UCSD-AML1 (cell line): Measurements from ENCODE around the gene KRT79.
A peak's percentile ranks its signal among the peaks of the same experiment; 100 is the strongest.
"Not testable (repeated sequence)": the region's sequence is repeated elsewhere in the genome, so short reads cannot be mapped to it uniquely, and the experiment has no call there.

Experiments used
- DNase-seq: peaks from one replicate; lab custom pipeline; 2025; ENCODE audit not compliant: unreplicated experiment; lab: John Stamatoyannopoulos, UW

The KRT79 gene

DNA sequence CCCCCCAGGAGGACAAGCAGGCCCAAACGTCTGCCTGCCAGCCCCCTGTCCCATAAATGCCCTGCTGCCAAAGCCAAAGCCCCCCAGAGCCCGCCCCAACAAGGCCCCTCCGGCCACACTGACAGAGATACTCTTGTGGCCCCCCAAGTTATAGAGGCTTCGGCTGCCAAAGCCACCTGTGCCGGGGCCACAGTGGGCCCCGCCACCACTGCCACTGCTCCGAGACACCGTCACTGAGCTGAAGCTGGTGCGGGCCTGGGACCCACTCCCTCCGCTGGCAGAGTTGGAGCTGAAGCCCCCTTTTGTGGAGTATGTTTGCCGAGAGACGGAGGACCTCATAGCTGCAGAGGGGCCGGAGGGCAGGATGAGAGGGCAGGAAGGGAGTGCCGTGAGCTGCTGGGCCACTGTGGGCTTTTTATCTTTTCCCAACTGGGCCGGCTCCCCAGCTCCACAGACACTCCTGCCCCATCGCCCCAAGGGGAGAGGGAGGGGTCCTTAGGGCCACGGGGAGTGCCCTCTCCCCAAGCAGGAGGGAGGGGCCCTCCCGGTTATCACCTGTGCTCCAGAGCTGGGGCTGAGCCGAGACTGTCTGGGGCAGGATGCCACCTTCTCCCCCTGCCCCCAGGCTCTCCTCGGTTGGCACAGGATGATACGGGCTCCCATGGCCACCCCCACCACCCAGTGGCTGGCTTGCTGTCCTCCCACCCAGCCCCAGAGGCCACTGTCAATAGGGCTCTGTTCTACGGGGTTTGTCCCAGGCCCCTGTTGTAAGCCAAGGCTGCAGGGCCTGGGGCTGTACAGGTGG, at the start of gene KRT79:
Gene KRT79 (minus strand): TSS at position 390 of the 805 bp plus-strand sequence. CDS start 51 bp downstream, at position 339.
- DNase-seq = no peak

DNA sequence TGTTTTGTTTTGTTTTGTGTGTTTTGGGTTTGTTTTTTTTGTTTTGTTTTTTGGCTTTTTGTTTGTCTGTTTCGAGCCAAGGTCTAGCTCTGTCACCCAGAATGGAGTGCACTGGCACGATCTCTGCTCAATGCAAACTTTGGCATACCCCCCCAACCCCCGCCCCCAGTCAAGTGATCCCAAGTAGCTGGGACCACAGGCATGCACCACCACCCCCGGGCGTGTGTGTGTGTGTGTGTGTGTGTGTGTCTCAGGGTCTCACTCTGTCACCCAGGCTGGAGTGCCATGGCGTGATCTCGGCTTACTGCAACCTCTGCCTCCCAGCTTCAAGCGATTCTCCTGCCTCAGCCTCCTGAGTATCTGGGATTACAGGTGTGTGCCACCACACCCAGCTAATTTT, 46.4 kb upstream of the KRT79 start:
- DNase-seq = not testable (repeated sequence)

DNA sequence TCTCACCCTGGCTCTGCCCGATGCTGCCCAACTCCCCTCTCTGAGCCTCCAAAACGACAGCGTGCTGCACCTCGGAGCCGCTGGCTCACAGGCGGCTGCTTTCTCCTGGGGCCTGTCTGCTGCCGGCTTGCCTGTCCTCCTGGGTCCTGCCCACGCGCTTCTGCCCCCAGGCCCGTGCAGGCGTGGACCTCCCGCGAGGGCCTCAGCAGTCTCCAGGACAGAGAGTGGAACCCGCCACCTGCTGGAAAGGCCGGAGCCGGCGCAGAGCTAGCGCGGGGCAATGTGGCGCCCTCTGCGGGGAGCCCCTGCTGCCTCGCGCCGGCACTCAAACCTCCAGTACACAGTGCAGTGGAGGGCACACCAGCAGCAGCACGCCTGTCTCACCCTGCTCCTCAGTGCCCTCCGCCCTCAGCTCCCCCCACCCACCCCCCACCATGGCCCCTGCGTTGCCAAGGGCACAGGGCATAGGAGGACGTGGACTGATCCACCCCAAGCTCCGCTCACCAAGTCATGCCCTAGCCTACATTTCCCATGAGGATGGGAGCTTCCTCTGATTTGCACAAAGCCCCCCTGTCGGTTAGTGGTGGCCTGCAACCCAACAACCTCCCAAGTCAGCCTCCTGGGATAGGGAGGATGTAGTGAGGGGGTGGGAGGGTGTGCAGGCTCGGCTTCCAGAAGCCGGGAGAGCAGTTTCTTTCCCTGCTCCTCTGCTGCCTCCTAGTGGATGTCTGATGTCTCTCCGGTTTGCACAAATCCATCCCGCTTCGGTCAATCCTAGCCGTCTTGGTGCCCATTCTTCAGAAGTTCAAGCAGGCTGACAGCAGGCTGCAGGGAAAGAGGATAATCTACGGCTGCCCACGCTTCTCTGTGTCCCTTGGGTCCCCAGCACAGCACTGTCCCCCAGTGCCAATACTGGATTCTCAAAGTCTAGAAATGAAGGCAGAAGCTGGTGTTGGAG, 45.6 kb upstream of the KRT79 start:
- DNase-seq = peak; percentile 77

DNA sequence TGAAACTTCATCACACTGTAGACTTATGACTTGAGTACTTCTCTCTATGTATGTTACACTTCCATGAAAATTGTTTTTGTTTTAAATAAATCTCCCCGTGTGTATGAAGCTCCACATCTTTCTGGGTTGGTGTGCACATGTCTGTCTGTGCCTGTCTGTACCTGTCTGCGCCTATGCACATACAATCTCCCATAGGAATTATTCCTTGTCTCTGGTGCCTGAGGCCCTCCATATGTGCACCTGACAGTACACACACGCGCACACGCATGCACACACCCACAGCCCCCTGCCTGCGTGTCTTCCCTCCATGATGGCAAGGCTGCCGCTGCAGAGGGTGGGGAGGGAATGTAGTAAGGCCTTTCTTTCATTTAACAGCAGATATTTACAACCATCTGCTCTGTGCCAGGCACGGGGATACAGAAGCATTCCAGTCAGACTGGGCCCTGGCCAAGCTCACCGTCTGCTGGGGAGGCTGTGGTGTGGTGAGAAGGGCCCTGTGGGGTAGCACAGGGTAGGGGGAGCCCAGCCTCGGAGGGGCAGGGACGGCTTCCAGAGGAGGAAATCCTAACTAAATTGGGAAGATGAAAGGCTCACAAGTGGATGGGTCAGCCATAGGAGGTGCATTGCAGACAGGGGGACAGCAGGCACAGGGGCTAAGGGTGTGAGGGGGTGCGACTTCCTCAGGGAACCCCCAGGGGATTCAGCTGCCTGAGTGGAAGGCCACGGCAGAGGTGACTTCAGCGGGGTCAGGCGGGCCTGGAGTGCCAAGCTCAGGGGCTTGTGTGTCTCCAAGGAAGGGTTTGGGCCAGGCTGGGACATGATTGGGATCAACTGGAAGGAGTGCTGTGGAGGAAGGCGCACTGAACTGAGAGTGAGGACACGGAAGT, 44.6 kb upstream of the KRT79 start:
- DNase-seq = no peak

DNA sequence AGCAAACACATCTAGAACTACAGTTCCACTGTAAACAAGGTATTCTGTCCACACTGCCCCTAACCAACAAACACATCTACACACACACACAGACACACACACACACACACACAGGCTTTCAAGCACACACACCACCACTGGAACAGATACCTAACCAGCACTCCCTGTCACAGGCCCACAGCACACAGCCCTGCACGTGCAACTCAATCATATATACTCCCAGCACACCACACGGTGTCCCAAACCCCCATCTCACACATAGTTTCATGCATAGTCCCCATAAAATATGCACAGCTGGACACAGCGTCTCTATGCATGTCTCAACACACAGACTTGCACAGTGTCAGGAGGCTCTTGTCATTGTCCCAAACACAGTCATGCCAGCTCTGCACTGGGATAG, 43.1 kb upstream of the KRT79 start:
- DNase-seq = no peak

DNA sequence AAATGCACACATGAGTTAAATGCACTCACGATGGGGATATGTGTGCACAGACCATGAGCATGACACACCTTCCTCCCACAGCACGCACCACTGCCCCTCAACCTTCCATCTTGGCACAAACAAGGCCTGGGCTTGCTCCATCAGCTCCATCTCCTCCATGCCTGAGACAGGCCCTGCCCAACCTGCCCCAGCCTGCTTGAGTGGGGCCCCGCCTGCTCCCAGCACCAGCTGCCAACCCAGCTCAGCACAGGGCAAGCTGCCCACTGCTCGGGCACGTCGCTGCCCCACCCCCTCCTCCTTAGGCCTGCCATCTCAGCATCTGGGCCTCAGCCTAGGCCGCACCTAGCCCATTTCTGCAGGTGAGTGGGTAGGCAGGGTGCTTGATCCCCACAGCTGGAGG, 42.3 kb upstream of the KRT79 start:
- DNase-seq = no peak

DNA sequence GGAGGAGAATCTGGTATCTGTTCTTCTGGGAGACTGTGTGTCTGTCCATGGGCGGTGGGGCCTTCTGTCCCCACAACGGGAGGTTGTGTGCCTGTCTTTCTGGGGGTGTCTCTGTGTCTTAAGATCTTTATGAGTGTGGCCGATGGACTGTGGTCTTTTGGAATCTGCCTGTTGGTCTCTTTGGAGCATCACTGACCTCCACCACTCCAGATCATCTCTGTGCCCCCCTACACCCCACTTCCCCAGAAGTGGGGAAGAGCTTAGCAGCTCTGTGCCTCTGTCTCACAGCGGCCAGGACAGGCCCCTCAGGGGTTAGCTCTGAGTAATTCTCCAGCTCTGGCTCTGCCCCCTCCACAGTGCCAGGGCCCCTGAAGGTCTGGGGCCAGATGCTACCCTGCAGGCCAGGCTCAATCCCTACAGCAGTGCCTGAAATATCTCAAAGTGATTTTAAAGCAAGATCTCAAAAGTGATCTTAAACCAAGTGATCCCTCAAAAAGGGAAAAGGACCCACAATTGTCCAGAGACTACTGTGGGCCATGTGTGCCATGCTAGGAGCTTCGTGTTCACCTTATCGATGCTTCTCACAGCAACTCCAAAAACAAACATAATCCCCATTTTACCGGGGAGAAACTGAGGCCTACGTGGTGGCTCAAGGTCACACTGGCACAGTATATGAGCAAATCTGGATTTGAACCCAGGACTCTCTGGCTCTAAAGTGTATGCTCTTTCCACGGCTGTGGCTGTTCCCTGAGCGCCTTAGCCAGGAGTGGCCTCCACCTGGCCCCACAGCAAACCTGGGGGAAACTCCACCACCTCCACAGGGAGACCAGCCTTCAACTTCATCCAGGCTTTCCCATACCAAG, 40.7 kb upstream of the KRT79 start:
- DNase-seq = no peak

DNA sequence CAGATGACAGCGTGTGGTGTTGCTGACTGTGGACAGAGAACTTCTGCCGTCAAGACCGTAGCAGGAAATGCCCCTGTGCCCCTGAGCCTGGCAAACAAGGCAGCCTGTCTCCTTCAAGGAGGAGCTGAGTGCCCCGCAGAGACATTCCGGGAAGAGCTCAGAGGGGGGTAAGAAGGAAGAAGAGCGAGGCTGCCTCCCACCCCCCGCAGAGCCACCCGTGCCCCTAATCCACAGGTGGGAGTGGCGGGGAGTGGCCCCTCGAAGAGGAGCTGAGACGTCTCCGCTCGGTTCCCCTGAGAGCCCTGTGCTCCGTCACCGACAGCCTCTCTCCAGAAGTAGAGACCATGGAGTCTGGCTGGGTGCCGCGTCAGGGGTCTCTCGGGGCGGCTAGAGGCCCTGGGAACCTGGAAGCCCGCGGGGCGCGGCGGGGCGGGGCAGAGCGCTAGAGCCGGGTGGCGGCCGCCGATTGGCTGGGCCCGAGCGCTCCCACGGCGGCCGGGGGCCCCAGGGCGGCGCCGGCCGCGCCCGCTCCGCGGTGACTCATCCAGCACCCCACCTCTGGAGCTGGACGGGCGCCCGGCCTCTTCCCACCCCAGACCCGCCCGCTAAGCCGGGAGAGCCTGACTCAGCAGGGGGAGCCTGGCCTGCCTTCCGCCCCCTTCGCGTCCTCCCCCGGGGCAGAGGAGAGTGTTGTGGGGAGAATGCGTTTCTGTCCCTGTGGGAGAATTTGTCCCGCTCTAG, 39.9 kb upstream of the KRT79 start:
- DNase-seq = peak; percentile 61

DNA sequence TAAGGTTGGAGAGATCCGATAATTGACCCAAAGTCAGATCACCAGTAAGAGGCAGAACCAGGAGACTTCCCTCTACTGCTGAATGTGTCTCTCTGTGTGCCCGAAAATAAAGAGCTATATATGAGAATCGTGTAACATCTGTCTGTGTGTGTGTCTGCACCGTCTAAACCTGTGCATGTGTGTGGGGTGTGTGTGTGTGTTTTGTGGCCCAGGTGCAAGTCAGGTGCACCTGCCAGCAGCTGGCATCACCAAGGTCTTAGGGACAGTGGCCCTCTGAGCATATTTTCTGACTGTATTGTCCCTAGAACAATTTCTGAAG, 39.4 kb upstream of the KRT79 start:
- DNase-seq = no peak

DNA sequence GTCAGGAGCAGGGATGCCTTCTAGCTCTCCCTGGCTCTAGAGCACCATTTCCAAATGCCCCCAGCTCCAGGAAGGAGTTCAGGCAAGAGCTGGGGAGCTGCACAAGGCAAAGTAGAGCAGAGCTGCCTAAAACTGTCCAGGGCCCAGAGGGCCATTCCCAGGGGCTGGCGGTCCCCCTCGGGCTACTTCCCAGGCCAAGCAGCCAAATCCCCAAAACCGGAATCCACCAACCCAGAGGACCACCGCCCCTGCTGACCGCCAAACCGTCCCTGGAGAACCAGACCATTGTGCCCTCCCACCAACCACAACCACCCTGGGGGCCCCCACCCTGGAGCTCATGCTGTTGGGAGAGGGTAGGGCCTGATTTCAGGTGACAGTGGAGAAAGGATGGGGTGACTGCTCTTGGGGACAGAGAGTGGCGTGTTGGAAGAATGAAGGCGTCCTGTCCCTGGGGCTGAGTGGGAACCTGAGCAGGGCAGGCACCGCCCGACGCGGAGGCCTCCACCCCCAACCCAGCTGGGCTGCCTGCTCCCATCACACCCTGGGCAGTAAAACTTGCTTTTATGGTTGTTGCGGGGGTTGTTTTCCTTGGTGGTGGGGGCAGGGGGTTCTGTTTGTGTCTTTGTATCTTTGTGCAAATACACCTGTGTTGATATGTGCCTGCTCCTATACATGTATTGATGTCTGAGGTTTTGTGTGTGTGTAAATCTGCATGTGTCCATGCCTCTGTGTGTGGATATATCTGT, 38.7 kb upstream of the KRT79 start:
- DNase-seq = no peak

DNA sequence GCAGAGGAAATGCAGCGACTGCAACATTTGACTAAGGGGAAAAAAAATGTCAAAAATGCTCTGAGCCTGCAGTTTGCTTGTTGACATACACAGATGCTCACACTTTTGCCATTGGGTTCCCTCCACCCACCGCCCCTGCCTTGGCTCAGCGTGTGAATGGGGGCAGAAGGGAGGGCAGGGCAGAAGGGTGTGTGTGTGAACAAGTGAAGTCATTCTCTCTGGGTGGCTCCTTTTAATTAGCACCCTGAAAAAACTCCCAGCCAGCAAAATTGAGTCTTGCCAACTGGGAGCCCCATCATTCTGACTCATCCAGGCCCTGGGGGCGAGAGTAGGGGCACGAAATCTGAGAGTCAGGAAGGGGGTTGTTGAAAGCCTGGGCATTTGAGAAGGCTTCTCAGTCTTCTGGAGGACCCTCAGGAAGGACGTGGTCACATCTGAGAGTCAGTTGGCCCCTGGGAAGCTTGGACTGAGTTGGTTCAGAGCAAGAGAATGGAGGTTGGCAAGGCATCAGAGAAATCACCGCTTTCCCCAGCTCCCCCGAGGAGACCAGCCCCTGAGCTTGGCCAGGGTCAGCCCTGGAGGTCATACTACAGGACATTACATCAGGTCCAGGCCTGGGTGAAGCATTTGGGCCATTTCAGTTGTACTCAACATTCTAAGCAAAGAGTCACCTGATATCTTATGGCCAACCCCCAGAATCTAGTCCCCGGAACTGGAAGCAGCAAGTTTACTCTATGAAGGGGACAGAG, 37.4 kb upstream of the KRT79 start:
- no peak for DNase-seq

DNA sequence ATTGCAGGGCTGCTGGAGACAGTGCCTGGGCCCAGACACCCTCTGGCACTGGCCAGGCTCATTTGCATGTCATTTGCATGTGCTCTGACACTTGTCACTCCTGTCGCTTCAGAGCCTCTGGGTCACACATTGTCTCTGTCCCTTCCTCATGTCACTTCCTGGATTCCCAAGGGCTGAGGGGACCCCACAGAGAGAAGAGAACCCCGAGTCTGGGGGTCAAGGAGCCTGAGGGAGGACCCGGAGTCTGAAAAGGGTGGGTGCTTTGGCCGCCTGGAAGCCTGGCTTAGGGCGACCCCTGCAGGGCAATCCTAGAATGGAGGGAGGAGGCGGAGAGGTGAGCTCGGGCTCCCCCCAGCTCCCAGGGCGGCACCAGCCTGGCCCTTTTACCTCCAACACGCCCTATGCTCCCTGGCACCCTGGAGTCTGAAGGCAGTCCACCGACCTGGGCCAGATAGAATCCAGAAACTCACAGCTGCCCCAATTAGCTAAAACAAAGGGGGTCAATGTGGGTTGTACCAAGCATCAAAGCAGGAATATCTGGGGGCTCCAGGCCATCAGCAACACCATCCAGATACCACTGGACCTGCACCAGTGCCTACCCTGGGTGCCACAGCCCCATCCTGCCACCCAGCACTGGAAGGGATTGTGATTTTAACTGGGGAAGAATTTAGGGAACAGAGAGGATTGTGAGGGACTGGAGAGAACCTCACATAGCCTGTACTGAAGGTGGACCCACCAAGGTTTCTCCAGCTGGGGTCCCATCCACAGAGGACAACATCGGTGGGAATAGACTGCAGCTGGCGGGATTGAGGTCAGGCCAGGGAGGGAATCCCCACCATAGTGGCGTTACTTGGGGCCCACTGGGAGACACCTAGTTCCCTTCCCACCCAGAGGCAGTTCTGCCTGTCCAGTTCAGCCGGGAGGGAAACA, 36.5 kb upstream of the KRT79 start:
- DNase-seq = peak; percentile 73

DNA sequence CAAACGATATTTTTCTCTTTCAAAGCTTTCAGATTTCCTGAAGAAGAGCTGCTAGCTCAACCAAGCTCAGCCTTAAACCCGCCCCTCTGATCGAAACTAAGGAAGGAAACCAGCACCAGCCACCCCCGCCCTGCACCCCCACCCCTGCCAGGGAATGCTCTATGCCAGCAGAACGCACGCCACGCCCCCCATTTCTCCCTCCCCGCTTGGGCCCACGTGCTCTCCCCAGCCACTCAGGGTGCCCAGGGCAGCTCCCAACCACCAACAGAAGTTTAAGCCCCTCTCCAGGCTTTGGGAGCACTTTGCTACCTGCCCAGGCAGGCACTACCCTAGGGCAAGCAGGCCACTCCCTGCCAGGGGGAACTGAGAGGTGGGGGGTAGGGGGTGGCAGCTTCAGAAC, 33.5 kb upstream of the KRT79 start:
- DNase-seq = peak; percentile 79

DNA sequence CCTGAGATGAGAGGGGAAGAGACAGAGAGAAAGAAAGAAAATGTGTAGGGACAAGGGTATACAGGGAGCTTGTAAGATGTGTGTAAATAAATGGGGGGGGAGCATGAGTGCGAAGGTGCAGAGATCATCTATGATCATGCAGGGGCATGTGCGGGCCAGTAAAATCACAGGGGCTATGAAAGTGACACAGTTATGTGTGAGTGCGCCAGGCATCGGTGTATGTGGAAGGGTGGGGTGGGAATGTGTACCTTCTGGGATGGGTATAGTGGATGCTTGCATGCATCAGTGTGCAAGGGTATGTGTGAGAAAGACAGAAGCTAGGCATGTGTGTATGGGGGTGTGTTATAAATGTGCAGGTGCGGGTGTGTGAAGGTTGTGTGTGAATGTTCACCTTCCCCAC, 33.0 kb upstream of the KRT79 start:
- no peak for DNase-seq

DNA sequence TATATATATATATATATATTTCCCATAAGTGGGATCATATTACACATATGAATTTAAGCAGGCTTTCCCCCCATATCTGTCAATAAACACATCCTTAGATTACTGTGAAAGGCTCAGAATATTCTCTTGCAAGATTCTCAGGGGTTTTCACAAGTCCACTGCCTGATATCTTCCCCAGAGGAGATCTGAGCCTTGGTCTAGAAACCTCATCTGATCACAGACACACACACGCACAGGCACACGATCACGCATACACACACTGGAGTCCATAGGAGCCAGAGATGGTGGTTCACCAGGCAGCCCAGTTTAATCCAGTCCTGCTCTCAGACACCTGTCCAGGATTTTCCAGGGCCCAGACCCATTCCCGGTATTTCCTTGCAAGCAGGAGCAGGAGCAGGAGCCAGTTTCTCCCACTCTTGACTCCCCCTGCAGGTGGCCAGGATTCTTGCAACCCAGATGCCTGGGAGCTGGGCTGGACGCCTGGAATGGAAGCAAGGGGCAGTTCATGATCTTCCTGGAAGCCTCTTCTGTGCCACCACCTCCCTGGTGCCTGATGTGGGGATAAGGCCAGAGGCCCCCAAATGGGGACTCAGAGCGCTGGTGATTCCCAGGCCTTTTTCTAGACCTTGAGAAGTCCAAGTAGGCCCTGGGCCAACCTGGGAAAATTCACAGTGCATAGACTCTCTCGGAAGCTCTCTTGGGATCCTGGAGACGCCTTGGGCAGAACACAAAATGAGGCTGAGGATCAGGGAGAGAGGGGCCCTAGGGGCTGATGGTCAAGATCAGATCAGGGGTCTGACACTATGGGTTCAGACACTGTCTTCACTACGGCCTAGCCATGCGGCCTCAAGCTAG, 31.2 kb upstream of the KRT79 start:
- peak; percentile 60 for DNase-seq

DNA sequence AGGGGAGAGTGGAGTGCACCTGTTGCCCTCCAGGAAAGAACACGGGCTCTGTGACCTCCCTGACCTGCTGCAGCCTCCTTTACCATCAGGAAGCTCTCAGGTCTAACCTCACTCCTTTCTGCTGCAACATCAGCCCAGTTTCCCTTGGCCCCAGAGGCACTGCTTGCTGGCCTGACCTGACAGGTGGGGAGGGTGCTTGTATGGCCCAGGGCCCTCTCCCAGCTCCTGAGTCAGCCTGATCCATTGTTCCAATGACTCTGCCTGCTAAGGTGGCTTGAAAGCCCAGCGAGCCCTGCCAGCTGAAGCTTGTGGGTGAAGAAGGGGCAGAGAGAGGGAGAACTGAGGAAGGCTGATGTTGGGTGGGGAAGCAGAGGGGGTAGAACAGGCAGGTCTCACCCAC, 27.9 kb upstream of the KRT79 start:
- no peak for DNase-seq
